ENCODE results near the gene LPP. TPM values are rescaled to one million over a fixed set of nuclear protein-coding genes. Genes with fewer than 3 reads are reported as not detected.
"Not testable (repeated sequence)": the region's sequence is repeated elsewhere in the genome, so short reads cannot be mapped to it uniquely, and the experiment has no call there.

Gene LPP
- total and polyA plus RNA-seq, 8 donors, result 23.1 to 220 (median 26.7) TPM

- Histone ChIP-seq H3K27me3 (no peaks in the 10 kb centered on the region), H3K36me3 (no peaks in the 10 kb centered on the region), H3K4me3 (no peak overlapping the region), H3K9me3 (no peaks in the 10 kb centered on the region), H3K4me1 (peaks cover 0 to 5% of the 10 kb centered on the region in 2 donors), H3K27ac (no peak overlapping the region)
- TF ChIP-seq, protein P1, sequence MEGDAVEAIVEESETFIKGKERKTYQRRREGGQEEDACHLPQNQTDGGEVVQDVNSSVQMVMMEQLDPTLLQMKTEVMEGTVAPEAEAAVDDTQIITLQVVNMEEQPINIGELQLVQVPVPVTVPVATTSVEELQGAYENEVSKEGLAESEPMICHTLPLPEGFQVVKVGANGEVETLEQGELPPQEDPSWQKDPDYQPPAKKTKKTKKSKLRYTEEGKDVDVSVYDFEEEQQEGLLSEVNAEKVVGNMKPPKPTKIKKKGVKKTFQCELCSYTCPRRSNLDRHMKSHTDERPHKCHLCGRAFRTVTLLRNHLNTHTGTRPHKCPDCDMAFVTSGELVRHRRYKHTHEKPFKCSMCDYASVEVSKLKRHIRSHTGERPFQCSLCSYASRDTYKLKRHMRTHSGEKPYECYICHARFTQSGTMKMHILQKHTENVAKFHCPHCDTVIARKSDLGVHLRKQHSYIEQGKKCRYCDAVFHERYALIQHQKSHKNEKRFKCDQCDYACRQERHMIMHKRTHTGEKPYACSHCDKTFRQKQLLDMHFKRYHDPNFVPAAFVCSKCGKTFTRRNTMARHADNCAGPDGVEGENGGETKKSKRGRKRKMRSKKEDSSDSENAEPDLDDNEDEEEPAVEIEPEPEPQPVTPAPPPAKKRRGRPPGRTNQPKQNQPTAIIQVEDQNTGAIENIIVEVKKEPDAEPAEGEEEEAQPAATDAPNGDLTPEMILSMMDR (IDR thresholded peaks at IDR 0.05), result no peak
- ATAC-seq (no peak), DNase-seq (peak in 1 of 4 donors; percentile 47)
- intact Hi-C loops (cut with DNase I), result no loop called here
Observed at GRCh38 chr3:188634285-188634684, 480.3 kb downstream of the LPP start.

- TF ChIP-seq, protein P1 (IDR thresholded peaks at IDR 0.05), result no peak
- peak in 2 of 4 donors; percentile 17 to 28 for DNase-seq
- Histone ChIP-seq H3K4me3 (no peak overlapping the region), H3K27me3 (no peaks in the 10 kb centered on the region), H3K27ac (no peak overlapping the region), H3K4me1 (peaks cover 0 to 5% of the 10 kb centered on the region in 2 donors), H3K9me3 (no peaks in the 10 kb centered on the region), H3K36me3 (no peaks in the 10 kb centered on the region)
- ATAC-seq, result peak; percentile 56
- intact Hi-C loops (cut with DNase I), result no loop called here
Observed at GRCh38 chr3:188635258-188636042, 481.5 kb downstream of the LPP start.

DNA sequence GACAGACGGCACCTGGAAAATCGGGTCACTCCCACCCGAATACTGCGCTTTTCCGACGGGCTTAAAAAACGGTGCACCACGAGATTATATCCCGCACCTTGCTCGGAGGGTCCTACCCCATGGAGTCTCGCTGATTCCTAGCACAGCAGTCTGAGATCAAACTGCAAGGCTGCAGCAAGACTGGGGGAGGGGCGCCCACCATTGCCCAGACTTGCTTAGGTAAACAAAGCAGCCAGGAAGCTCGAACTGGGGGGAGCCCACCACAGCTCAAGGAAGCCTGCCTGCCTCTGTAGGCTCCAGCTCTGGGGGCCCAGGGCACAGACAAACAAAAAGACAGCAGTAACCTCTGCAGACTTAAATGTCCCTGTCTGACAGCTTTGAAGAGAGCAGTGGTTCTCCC, 482.3 kb downstream of the LPP start:
- ATAC-seq; H3K27ac ChIP-seq; intact Hi-C loops (cut with DNase I); H3K36me3 ChIP-seq; H3K4me1 ChIP-seq; H3K4me3 ChIP-seq; H3K27me3 ChIP-seq; H3K9me3 ChIP-seq: not testable (repeated sequence)
- DNase-seq, result peak in 1 of 4 donors; percentile 47

- Histone ChIP-seq H3K4me1 (peaks cover 0 to 1% of the 10 kb centered on the region in 2 donors), H3K4me3 (no peak overlapping the region), H3K27ac (no peak overlapping the region), H3K27me3 (no peaks in the 10 kb centered on the region), H3K9me3 (no peaks in the 10 kb centered on the region), H3K36me3 (no peaks in the 10 kb centered on the region)
- ATAC-seq (no peak), DNase-seq (no peak)
- TF ChIP-seq, protein P1 (IDR thresholded peaks at IDR 0.05), result no peak
- intact Hi-C loops (cut with DNase I), result no loop called here
Observed at GRCh38 chr3:188641076-188641475, 487.1 kb downstream of the LPP start.

DNA sequence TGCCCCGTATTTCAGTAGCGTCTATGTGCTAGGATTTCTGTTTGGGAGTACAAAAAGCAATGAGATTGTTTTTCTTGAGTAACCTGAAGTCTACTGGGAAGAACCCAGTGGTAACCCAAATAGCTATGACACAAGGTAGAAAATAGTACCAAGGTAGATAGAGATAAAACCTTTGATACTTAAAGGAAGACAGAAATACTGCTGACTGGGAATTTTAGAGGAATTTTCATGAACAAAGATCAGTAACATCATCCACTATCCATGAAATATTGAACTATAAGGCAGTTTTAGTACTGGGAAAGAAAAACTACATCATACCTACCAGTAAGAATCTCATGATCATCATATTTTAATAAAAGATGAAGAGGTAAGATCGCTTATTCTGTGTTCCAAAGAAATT, 489.8 kb downstream of the LPP start:
- DNase-seq (no peak), ATAC-seq (no peak)
- intact Hi-C loops (cut with DNase I), result no loop called here
- TF ChIP-seq, protein P1 (IDR thresholded peaks at IDR 0.05), result no peak
- no peaks in the 10 kb centered on the region for H3K27me3 ChIP-seq
- H3K4me3 ChIP-seq, result no peak overlapping the region
- peaks cover 0 to 15% of the 10 kb centered on the region in 2 donors for H3K4me1 ChIP-seq
- no peaks in the 10 kb centered on the region for H3K36me3 ChIP-seq
- H3K27ac ChIP-seq, result no peak overlapping the region
- H3K9me3 ChIP-seq, result no peaks in the 10 kb centered on the region

Measured in left lung (tissue), 10 donors.